HepG2 (cell line): ENCODE data around the gene ACTA2. TPM values are rescaled to one million over a fixed set of nuclear protein-coding genes. Genes with fewer than 3 reads are reported as not detected.

Source experiments
- ATAC-seq: fragments of 200-7000 bp; cut with Tn5 transposase; 3 replicates; pipeline ENCODE4 v1.9.1; 2020; ENCODE audit warnings: mild to moderate bottlenecking, moderate library complexity
- BruUV-seq: library from RNA; stranded (reverse); fragments of 400-500 nt; replicated peaks from 2 replicates; lab custom pipeline; 2021; lab: Mats Ljungman, UMichigan
- CTCF ChIA-PET: fragments of 300-600 bp; formaldehyde crosslinking; extraction: SDS; loops from one replicate; lab custom pipeline; 2021; ENCODE audit warnings: low total read pairs, inconsistent platforms, low intra/inter-chr PET ratio; lab: Yijun Ruan, JAX
- POLR2A ChIA-PET: fragments of 350-600 bp; sonication (Branson Sonifier 250); formaldehyde crosslinking; loops from one replicate; lab custom pipeline; 2020; ENCODE audit warnings: antibody characterized with exemption, inconsistent platforms; lab: Yijun Ruan, JAX
- DNase-seq: peaks from one replicate; pipeline ENCODE4 v3.0.0-alpha.2; 2015; ENCODE audit warnings: low spot score
- FAIRE-seq: peaks from 3 replicates; lab custom pipeline; 2011; peaks lifted over from hg19 to GRCh38; lab: Jason Lieb, UNC
- H2AFZ ChIP-seq: one replicate; pipeline ENCODE4 v1.6.1; 2011; ENCODE audit warnings: low read length, inconsistent platforms
- H3K27ac ChIP-seq: fragments of 300-600 bp; 3 replicates; pipeline ENCODE4 v1.8.0; 2011; ENCODE audit warnings: mixed run types, mild to moderate bottlenecking, mixed read lengths, low read length, inconsistent platforms; ENCODE audit not compliant: insufficient read depth; ENCODE audit errors: extremely low read length
- H3K27me3 ChIP-seq, 2 experiments: fragments of 200-600 bp in 1 of 2; 2 replicates in 1 of 2; 3 replicates in 1 of 2; pipeline versions ENCODE4 v1.6.0 to v1.8.0; 2011; ENCODE audit warnings: low read length in 2 of 2, mild to moderate bottlenecking in 2 of 2, moderate library complexity in 2 of 2, inconsistent platforms in 1 of 2; ENCODE audit not compliant: insufficient read depth in 2 of 2, control insufficient read depth in 1 of 2
- H3K36me3 ChIP-seq, 2 experiments: fragments of 200-600 bp in 1 of 2; replicated peaks in 1 of 2; 2 replicates in 1 of 2; 3 replicates in 1 of 2; pipeline versions ENCODE4 v1.5.1 to v1.8.0; 2011; ENCODE audit warnings: low read length in 2 of 2, inconsistent platforms in 1 of 2; ENCODE audit not compliant: insufficient read depth in 2 of 2, control insufficient read depth in 1 of 2
- H3K4me1 ChIP-seq: 2 replicates; pipeline ENCODE4 v1.5.1; 2012; ENCODE audit warnings: low read length, inconsistent platforms; ENCODE audit not compliant: insufficient read depth
- H3K4me2 ChIP-seq: 2 replicates; pipeline ENCODE4 v1.6.0; 2011; ENCODE audit warnings: low read depth, low read length, inconsistent platforms
- H3K4me3 ChIP-seq, 3 experiments: fragments of 200-600 bp in 1 of 3; sonication (generic), shearing (Covaris generic) in 1 of 3; replicated peaks in 1 of 3; 2 replicates each; pipeline ENCODE4 v1.5.1; 2011 to 2016; ENCODE audit warnings: low read length in 3 of 3, inconsistent platforms in 2 of 3, low read depth in 2 of 3, mild to moderate bottlenecking in 2 of 3, control low read depth in 1 of 3, mixed read lengths in 1 of 3; ENCODE audit not compliant: insufficient read depth in 1 of 3
- H3K79me2 ChIP-seq: one replicate; pipeline ENCODE4 v1.6.1; 2011; ENCODE audit warnings: low read length, inconsistent platforms; ENCODE audit not compliant: insufficient read depth
- H3K9ac ChIP-seq: 2 replicates; pipeline ENCODE4 v1.6.0; 2011; ENCODE audit warnings: mild to moderate bottlenecking, low read depth, low read length, inconsistent platforms; ENCODE audit not compliant: insufficient read depth
- H3K9me3 ChIP-seq: 2 replicates; pipeline ENCODE4 v1.5.1; 2012; ENCODE audit warnings: mild to moderate bottlenecking, low read length
- H4K20me1 ChIP-seq: 2 replicates; pipeline ENCODE4 v1.6.0; 2011; ENCODE audit warnings: inconsistent platforms, mild to moderate bottlenecking, low read length, moderate library complexity; ENCODE audit not compliant: insufficient read depth
- HDAC1 ChIP-seq: sonication (generic); formaldehyde crosslinking; IDR thresholded peaks from 2 replicates; pipeline ENCODE4 v1.5.1; 2020; ENCODE audit warnings: mild to moderate bottlenecking, missing genetic modification reagents
- HNRNPK ChIP-seq: fragments of 200-400 bp; formaldehyde crosslinking; IDR thresholded peaks from 2 replicates; pipeline ENCODE4 v1.6.1; 2018; ENCODE audit warnings: low read length, low read depth, moderate library complexity, mild to moderate bottlenecking; ENCODE audit not compliant: poor library complexity, severe bottlenecking
- KDM2A ChIP-seq: sonication (generic); formaldehyde crosslinking; IDR thresholded peaks from 2 replicates; pipeline ENCODE4 v1.4.0; 2020; ENCODE audit warnings: low read depth, missing genetic modification reagents, borderline replicate concordance
- KLF12 ChIP-seq: sonication (generic); formaldehyde crosslinking; IDR thresholded peaks from 2 replicates; pipeline ENCODE4 v1.4.0; 2020; ENCODE audit warnings: missing genetic modification reagents, borderline replicate concordance
- MED1 ChIP-seq: sonication (generic); formaldehyde crosslinking; IDR thresholded peaks from 2 replicates; pipeline ENCODE4 v1.4.0; 2020; ENCODE audit warnings: missing genetic modification reagents
- MIXL1 ChIP-seq: IDR thresholded peaks from 2 replicates; pipeline ENCODE4 v1.6.1; 2016
- NFYC ChIP-seq: IDR thresholded peaks from 2 replicates; pipeline ENCODE4 v1.6.1; 2016; ENCODE audit warnings: missing genetic modification reagents, missing compliant biosample characterization
- NR1H2 ChIP-seq: sonication (generic); formaldehyde crosslinking; IDR thresholded peaks from 2 replicates; pipeline ENCODE4 v1.8.1; 2022; ENCODE audit warnings: low read depth, missing genetic modification reagents, borderline replicate concordance
- PBX2 ChIP-seq: IDR thresholded peaks from 2 replicates; pipeline ENCODE4 v1.6.1; 2016; ENCODE audit warnings: control low read depth
- SNRNP70 ChIP-seq: fragments of 200-400 bp; formaldehyde crosslinking; IDR thresholded peaks from 2 replicates; pipeline ENCODE4 v1.6.1; 2017; ENCODE audit warnings: mild to moderate bottlenecking, low read depth, low read length, moderate library complexity
- SP5 ChIP-seq: IDR thresholded peaks from 2 replicates; pipeline ENCODE4 v1.6.1; 2016; ENCODE audit warnings: low read depth, borderline replicate concordance
- TFDP1 ChIP-seq: IDR thresholded peaks from 2 replicates; pipeline ENCODE4 v1.6.1; 2016; ENCODE audit warnings: missing compliant biosample characterization, missing genetic modification reagents, borderline replicate concordance
- YEATS4 ChIP-seq: sonication (generic); formaldehyde crosslinking; IDR thresholded peaks from 2 replicates; pipeline ENCODE4 v1.4.0; 2020; ENCODE audit warnings: missing genetic modification reagents, borderline replicate concordance
- ZFP36L1 ChIP-seq: sonication (generic); formaldehyde crosslinking; IDR thresholded peaks from 2 replicates; pipeline ENCODE4 v1.8.0; 2022; ENCODE audit warnings: mild to moderate bottlenecking, missing genetic modification reagents, moderate library complexity
- ZNF318 ChIP-seq: sonication (generic); formaldehyde crosslinking; IDR thresholded peaks from 2 replicates; pipeline ENCODE4 v1.4.0; 2020; ENCODE audit warnings: mild to moderate bottlenecking, missing genetic modification reagents
- ZNF644 ChIP-seq: IDR thresholded peaks from 2 replicates; pipeline ENCODE4 v1.6.1; 2016; ENCODE audit warnings: low read depth
- ZNF879 ChIP-seq: sonication (generic); formaldehyde crosslinking; IDR thresholded peaks from 2 replicates; pipeline ENCODE4 v1.8.1; 2023; ENCODE audit warnings: missing genetic modification reagents
- WGBS: methylation state at CpG from one replicate; pipeline ENCODE4 v1.1.6; 2017; ENCODE audit warnings: low lambda C conversion rate; 5-methylcytosine and 5-hydroxymethylcytosine counted together
- in situ Hi-C: cut with HindIII; loops from 2 replicates; pipeline ENCODE4 v1.10.0; 2017; ENCODE audit warnings: low pct_unique_long_range_greater_than_20kb; ENCODE audit not compliant: extremely low pct_ligation_motif_present
- intact Hi-C: fragments of 100-400 bp; cut with micrococcal nuclease; formaldehyde crosslinking; loops from one replicate; pipeline ENCODE4 v1.10.0; 2022; ENCODE audit not compliant: unreplicated experiment
- polyA plus RNA-seq, 8 experiments: library from polyadenylated mRNA; depleted of rRNA in 3 of 8; stranded (reverse) in 7 of 8; unstranded in 1 of 8; fragments of >200 nt; fragmentation: Illumina TruSeq in 4 of 8; extraction: Trizol in 4 of 8; gene quantifications; 2 replicates each; pipeline versions ENCODE4 v1.2.1 to v1.2.3, GENCODE V29; 2011 to 2016; ENCODE audit warnings: low read depth in 4 of 8, missing spikeins in 1 of 8, mixed read lengths in 1 of 8; ENCODE audit not compliant: insufficient read depth in 1 of 8
- total RNA-seq, 5 experiments: library from RNA; depleted of rRNA; stranded (reverse); fragments of >200 nt; fragmentation: Illumina TruSeq; extraction: Trizol; gene quantifications; 2 replicates each; pipeline ENCODE4 v1.2.3, GENCODE V29; 2016; ENCODE audit warnings: low read depth in 1 of 5

The ACTA2 gene
- total and polyA plus RNA-seq, 2 of the 13 experiments (the other 11 are each of a cell fraction or from before 2014, with no cell fraction given) = 21.8 to 59.9 TPM

GRCh38 chr10:88980247-88980646, 27.7 kb upstream of the ACTA2 start:
- Histone ChIP-seq H3K27ac (no peak overlapping the region), H3K27me3 (no peaks in the 10 kb centered on the region), H3K36me3 (no peaks in the 10 kb centered on the region), H4K20me1 (no peaks in the 10 kb centered on the region), H3K9ac (no peak overlapping the region), H3K9me3 (no peaks in the 10 kb centered on the region), H3K4me3 (no peak overlapping the region), H3K79me2 (no peaks in the 10 kb centered on the region), H3K4me2 (no peak overlapping the region), H2AFZ (no peak overlapping the region), H3K4me1 (peaks cover 14% of the 10 kb centered on the region)
- WGBS = 94% methylated on average over 4 of the region's 4 CpGs
- no peak for DNase-seq
- no peak for ATAC-seq
- BruUV-seq = no TSS peak
- ChIA-PET POLR2A (no interaction called here), CTCF (no interaction called here)
- in situ Hi-C loops = no loop called here
- intact Hi-C loops = no loop called here
- no peak for TF ChIP-seq PBX2
- no peak for TF ChIP-seq MIXL1 (CRISPR knock-in tag)
- TF ChIP-seq TFDP1 = no peak
- no peak for TF ChIP-seq YEATS4 (CRISPR knock-in tag)
- no peak for TF ChIP-seq SP5
- TF ChIP-seq KLF12 = no peak
- no peak for TF ChIP-seq NR1H2 (CRISPR knock-in tag)
- TF ChIP-seq SNRNP70 = no peak
- TF ChIP-seq HNRNPK = no peak
- TF ChIP-seq ZNF318 = no peak
- TF ChIP-seq HDAC1 (CRISPR knock-in tag) = no peak
- TF ChIP-seq KDM2A (CRISPR knock-in tag) = no peak
- no peak for TF ChIP-seq MED1 (CRISPR knock-in tag)
- TF ChIP-seq ZNF644 (CRISPR knock-in tag) = no peak
- TF ChIP-seq NFYC (CRISPR knock-in tag) = no peak
- TF ChIP-seq ZFP36L1 (CRISPR knock-in tag) = no peak
- TF ChIP-seq ZNF879 (CRISPR knock-in tag) = no peak
- no peak for FAIRE-seq
